WTC11 (cell line): ENCODE data around the gene SOAT1. TPM values are rescaled to one million over a fixed set of nuclear protein-coding genes. Genes with fewer than 3 reads are reported as not detected.
A peak's percentile ranks its signal among the peaks of the same experiment; 100 is the strongest.

Experiments
- ATAC-seq: fragments of 200-7000 bp; cut with Tn5 transposase; 2 replicates; pipeline ENCODE4 v1.10.0; 2021; ENCODE audit warnings: mild to moderate bottlenecking, moderate library complexity
- CTCF ChIA-PET: fragments of 300-600 bp; sonication (Branson Sonifier 250); formaldehyde crosslinking; loops from one replicate; lab custom pipeline; 2021; ENCODE audit warnings: antibody characterized with exemption; lab: Charles Lee
- POLR2A ChIA-PET: fragments of 350-600 bp; sonication (Branson Sonifier 250); formaldehyde crosslinking; loops from one replicate; lab custom pipeline; 2021; ENCODE audit warnings: antibody characterized with exemption; lab: Charles Lee
- DNase-seq: peaks from one replicate; pipeline ENCODE4 v3.0.0; 2021; ENCODE audit warnings: low spot score
- H3K27ac Mint-ChIP-seq: 2 replicates; pipeline ENCODE4 v1.8.0; 2021; ENCODE audit warnings: mixed read lengths
- H3K27me3 Mint-ChIP-seq: 2 replicates; pipeline ENCODE4 v1.8.0; 2021; ENCODE audit warnings: low read depth, mild to moderate bottlenecking, moderate library complexity, mixed read lengths
- H3K36me3 Mint-ChIP-seq: 2 replicates; pipeline ENCODE4 v1.8.0; 2021; ENCODE audit warnings: mixed read lengths
- H3K4me1 Mint-ChIP-seq: 2 replicates; pipeline ENCODE4 v1.8.0; 2022; ENCODE audit warnings: mixed read lengths
- H3K4me3 Mint-ChIP-seq: 2 replicates; pipeline ENCODE4 v1.8.0; 2021; ENCODE audit warnings: mild to moderate bottlenecking, moderate library complexity, mixed read lengths
- H3K9me3 Mint-ChIP-seq: 2 replicates; pipeline ENCODE4 v1.8.0; 2021; ENCODE audit warnings: mixed read lengths
- CBFB ChIP-seq: sonication (generic); formaldehyde crosslinking; IDR thresholded peaks from 2 replicates; pipeline ENCODE4 v1.8.1; 2022; ENCODE audit warnings: mild to moderate bottlenecking, low read depth, missing genetic modification reagents
- ETV6 ChIP-seq: sonication (generic); formaldehyde crosslinking; IDR thresholded peaks from 2 replicates; pipeline ENCODE4 v1.8.1; 2022; ENCODE audit warnings: mild to moderate bottlenecking, missing genetic modification reagents
- GRHL2 ChIP-seq: fragments of 250-450 bp; sonication (Bioruptor Pico); IDR thresholded peaks from 2 replicates; pipeline ENCODE4 v1.8.0; 2022; ENCODE audit warnings: mild to moderate bottlenecking, moderate library complexity; ENCODE audit not compliant: insufficient replicate concordance, severe bottlenecking
- NR1H2 ChIP-seq: sonication (generic); formaldehyde crosslinking; IDR thresholded peaks from 2 replicates; pipeline ENCODE4 v1.9.0; 2021; ENCODE audit warnings: mild to moderate bottlenecking, moderate library complexity, missing genetic modification reagents
- SMAD4 ChIP-seq: sonication (generic); formaldehyde crosslinking; IDR thresholded peaks from 2 replicates; pipeline ENCODE4 v1.8.0; 2022; ENCODE audit warnings: mild to moderate bottlenecking, missing genetic modification reagents
- SP1 ChIP-seq: sonication (generic); formaldehyde crosslinking; conservative IDR thresholded peaks from 2 replicates; pipeline ENCODE4 v1.8.1; 2022; ENCODE audit warnings: missing genetic modification reagents
- TEAD1 ChIP-seq: sonication (generic); formaldehyde crosslinking; IDR thresholded peaks from 2 replicates; pipeline ENCODE4 v1.8.0; 2022; ENCODE audit warnings: mild to moderate bottlenecking, missing genetic modification reagents
- ZBTB21 ChIP-seq: sonication (generic); formaldehyde crosslinking; IDR thresholded peaks from 2 replicates; pipeline ENCODE4 v1.8.1; 2023; ENCODE audit warnings: mild to moderate bottlenecking, missing genetic modification reagents, borderline replicate concordance
- ZNF263 ChIP-seq: sonication (generic); formaldehyde crosslinking; IDR thresholded peaks from 2 replicates; pipeline ENCODE4 v1.8.1; 2022; ENCODE audit warnings: low read depth, mild to moderate bottlenecking, moderate library complexity, missing genetic modification reagents
- ZNF671 ChIP-seq: fragments of 250-450 bp; sonication (Bioruptor Pico); IDR thresholded peaks from 2 replicates; pipeline ENCODE4 v1.8.0; 2021; ENCODE audit warnings: mild to moderate bottlenecking
- total RNA-seq: library from RNA; stranded (reverse); gene quantifications from 3 replicates; pipeline ENCODE4 v1.2.3, GENCODE V29; 2021
- TF ChIP-seq, protein P1 (sequence below): fragments of 200-600 bp; IDR thresholded peaks from 2 replicates; pipeline ENCODE4 v1.8.0; 2022; ENCODE audit warnings: antibody characterized with exemption
- TF ChIP-seq, protein P2 (sequence below): sonication (generic); formaldehyde crosslinking; IDR thresholded peaks from 2 replicates; pipeline ENCODE4 v1.8.1; 2022; ENCODE audit warnings: missing genetic modification reagents, borderline replicate concordance
- TF ChIP-seq, protein P3 (sequence below): fragments of 250-450 bp; sonication (Bioruptor Pico); IDR thresholded peaks from 2 replicates; pipeline ENCODE4 v1.9.0; 2021; ENCODE audit warnings: mild to moderate bottlenecking, borderline replicate concordance
- TF ChIP-seq, protein P4 (sequence below): sonication (generic); formaldehyde crosslinking; IDR thresholded peaks from 2 replicates; pipeline ENCODE4 v1.8.0; 2022; ENCODE audit warnings: missing genetic modification reagents

Gene SOAT1
- total RNA-seq, 1 experiment from 2014 or later: 2.3 TPM

DNA sequence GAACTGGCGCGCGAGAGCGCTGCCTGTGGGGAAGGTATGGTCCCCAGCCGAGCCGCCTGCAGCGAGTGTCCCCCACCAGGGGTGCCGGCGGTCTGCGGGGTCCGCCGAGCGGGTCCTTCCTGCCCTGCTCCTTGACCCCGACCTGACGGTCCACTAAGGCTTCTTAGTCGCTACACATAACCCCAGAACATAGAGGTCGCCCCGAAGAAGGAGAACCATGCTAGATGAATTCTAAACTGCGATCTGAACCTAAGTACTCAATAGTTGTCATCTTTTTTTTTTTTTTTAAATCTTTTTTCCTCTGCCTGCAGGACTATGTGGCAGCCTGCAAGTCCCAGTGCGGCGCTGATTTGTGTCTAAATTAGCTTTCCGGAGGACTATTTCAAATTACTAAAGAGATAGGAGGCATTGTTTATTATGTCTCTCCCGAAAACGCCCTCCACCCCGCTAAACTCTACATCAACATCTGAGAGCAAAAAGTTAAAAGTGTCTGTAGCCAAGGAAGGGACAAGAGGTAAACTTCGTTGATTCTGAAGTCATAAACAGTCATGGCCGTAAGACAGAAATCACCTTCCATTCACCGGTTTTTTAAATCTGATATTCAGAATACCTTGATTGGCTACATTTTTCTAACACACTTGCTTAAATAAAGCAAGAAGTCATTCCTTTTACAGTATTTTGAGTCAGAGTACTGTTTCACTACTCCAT is 72.7 kb downstream of the SOAT1 start:
- ChIA-PET POLR2A (interaction anchor here (0.7 to 1.4 kb wide), 2 partner anchors 73 to 571 kb away, joined by 3 to 4 read pairs; partner anchors contain the start of gene SOAT1), CTCF (interaction anchor here (0.8 to 2.0 kb wide), 7 partner anchors 73 to 449 kb away, joined by 3 to 7 read pairs (median 5); partner anchors contain the start of gene SOAT1)
- peak; percentile 63 for ATAC-seq
- no peak for DNase-seq
- Mint-ChIP-seq H3K4me3 (peak overlapping the region; percentile 84), H3K27ac (no peak overlapping the region; the same call in 1 of the 2 replicates), H3K9me3 (no peaks in the 10 kb centered on the region), H3K27me3 (peaks cover 3% of the 10 kb centered on the region; the same call in 1 of the 2 replicates), H3K36me3 (no peaks in the 10 kb centered on the region), H3K4me1 (peaks cover 3% of the 10 kb centered on the region; the same call in 1 of the 2 replicates)
- TF ChIP-seq TEAD1 (CRISPR knock-in tag) (0 out of 2 replicates have a peak, but pooled peaks have one; percentile 13), ETV6 (CRISPR knock-in tag) (no peak)

DNA sequence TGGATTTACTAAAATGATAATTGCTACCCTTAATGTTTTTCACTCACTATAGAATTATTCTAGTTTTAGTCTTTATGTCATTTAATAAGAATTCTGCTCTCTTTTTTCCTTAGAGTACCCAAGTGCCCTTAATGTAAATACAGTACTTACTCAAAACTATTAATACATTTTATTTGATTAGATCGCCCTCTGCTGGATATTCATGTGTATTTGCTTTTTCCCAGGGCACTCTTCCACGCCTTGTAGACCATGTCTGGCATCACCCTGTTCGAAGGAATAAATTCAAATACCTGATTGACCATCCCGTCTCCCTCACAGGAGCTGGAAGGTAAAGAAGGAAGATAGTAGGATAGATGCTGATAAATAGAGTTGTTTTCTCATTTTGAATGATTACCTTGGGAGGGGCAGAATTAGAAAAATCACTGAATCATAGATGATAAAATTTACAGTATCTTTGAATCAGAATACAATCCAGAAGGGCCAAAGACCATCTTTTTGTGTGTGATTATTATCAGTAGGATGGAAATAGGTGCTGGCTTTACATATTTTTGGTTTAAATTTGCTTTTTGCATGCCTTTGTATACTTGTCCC is 76.2 kb downstream of the SOAT1 start:
- H3K4me1 Mint-ChIP-seq: 0 out of 2 replicates have a peak, but pooled peaks cover 3% of the 10 kb centered on the region
- no peaks in the 10 kb centered on the region for H3K9me3 Mint-ChIP-seq
- no peak overlapping the region for H3K27ac Mint-ChIP-seq
- no peak overlapping the region for H3K4me3 Mint-ChIP-seq
- no peak for DNase-seq
- peak; percentile 34 for ATAC-seq
- no peaks in the 10 kb centered on the region for H3K36me3 Mint-ChIP-seq
- TF ChIP-seq GRHL2 (no peak), CBFB (CRISPR knock-in tag) (no peak)
- TF ChIP-seq, protein P1, sequence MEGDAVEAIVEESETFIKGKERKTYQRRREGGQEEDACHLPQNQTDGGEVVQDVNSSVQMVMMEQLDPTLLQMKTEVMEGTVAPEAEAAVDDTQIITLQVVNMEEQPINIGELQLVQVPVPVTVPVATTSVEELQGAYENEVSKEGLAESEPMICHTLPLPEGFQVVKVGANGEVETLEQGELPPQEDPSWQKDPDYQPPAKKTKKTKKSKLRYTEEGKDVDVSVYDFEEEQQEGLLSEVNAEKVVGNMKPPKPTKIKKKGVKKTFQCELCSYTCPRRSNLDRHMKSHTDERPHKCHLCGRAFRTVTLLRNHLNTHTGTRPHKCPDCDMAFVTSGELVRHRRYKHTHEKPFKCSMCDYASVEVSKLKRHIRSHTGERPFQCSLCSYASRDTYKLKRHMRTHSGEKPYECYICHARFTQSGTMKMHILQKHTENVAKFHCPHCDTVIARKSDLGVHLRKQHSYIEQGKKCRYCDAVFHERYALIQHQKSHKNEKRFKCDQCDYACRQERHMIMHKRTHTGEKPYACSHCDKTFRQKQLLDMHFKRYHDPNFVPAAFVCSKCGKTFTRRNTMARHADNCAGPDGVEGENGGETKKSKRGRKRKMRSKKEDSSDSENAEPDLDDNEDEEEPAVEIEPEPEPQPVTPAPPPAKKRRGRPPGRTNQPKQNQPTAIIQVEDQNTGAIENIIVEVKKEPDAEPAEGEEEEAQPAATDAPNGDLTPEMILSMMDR: peak; percentile 44; the same call in 1 of the 2 replicates
- TF ChIP-seq, protein P2, sequence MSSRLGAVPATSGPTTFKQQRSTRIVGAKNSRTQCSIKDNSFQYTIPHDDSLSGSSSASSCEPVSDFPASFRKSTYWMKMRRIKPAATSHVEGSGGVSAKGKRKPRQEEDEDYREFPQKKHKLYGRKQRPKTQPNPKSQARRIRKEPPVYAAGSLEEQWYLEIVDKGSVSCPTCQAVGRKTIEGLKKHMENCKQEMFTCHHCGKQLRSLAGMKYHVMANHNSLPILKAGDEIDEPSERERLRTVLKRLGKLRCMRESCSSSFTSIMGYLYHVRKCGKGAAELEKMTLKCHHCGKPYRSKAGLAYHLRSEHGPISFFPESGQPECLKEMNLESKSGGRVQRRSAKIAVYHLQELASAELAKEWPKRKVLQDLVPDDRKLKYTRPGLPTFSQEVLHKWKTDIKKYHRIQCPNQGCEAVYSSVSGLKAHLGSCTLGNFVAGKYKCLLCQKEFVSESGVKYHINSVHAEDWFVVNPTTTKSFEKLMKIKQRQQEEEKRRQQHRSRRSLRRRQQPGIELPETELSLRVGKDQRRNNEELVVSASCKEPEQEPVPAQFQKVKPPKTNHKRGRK (CRISPR knock-in tag): no peak
- peaks cover 3% of the 10 kb centered on the region; the same call in 1 of the 2 replicates for H3K27me3 Mint-ChIP-seq
- POLR2A ChIA-PET: no interaction called here
- CTCF ChIA-PET: interaction anchor here (1.1 to 2.2 kb wide), 3 partner anchors 249 to 291 kb away, joined by 4 to 5 read pairs (median 5); no protein-coding TSS in a partner anchor

DNA sequence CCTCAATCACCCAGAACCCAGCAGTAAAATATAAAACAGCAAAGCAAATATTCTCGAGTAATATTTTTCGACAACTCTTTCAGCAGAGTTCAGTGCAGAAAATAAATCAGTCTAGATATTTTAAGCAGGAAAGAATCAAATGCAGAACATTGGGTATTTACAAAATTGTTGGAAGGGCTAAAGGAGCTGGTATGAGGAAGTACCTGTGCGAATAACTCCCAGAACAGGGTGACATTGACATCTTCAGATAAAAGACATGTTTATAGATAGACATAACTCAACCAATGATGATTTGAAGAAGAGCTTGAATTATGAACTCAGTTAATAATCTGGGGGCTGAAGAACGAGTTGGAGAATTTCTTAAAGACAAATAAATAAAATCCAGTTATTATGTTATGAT is 78.6 kb downstream of the SOAT1 start:
- no peaks in the 10 kb centered on the region for H3K9me3 Mint-ChIP-seq
- TF ChIP-seq SMAD4 (CRISPR knock-in tag) (no peak), NR1H2 (CRISPR knock-in tag) (no peak), ZNF263 (no peak), ZBTB21 (CRISPR knock-in tag) (no peak), SP1 (CRISPR knock-in tag) (no peak), ZNF671 (CRISPR knock-in tag) (no peak)
- TF ChIP-seq, protein P1: no peak
- TF ChIP-seq, protein P3, sequence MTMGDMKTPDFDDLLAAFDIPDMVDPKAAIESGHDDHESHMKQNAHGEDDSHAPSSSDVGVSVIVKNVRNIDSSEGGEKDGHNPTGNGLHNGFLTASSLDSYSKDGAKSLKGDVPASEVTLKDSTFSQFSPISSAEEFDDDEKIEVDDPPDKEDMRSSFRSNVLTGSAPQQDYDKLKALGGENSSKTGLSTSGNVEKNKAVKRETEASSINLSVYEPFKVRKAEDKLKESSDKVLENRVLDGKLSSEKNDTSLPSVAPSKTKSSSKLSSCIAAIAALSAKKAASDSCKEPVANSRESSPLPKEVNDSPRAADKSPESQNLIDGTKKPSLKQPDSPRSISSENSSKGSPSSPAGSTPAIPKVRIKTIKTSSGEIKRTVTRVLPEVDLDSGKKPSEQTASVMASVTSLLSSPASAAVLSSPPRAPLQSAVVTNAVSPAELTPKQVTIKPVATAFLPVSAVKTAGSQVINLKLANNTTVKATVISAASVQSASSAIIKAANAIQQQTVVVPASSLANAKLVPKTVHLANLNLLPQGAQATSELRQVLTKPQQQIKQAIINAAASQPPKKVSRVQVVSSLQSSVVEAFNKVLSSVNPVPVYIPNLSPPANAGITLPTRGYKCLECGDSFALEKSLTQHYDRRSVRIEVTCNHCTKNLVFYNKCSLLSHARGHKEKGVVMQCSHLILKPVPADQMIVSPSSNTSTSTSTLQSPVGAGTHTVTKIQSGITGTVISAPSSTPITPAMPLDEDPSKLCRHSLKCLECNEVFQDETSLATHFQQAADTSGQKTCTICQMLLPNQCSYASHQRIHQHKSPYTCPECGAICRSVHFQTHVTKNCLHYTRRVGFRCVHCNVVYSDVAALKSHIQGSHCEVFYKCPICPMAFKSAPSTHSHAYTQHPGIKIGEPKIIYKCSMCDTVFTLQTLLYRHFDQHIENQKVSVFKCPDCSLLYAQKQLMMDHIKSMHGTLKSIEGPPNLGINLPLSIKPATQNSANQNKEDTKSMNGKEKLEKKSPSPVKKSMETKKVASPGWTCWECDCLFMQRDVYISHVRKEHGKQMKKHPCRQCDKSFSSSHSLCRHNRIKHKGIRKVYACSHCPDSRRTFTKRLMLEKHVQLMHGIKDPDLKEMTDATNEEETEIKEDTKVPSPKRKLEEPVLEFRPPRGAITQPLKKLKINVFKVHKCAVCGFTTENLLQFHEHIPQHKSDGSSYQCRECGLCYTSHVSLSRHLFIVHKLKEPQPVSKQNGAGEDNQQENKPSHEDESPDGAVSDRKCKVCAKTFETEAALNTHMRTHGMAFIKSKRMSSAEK (CRISPR knock-in tag): no peak
- TF ChIP-seq, protein P4, sequence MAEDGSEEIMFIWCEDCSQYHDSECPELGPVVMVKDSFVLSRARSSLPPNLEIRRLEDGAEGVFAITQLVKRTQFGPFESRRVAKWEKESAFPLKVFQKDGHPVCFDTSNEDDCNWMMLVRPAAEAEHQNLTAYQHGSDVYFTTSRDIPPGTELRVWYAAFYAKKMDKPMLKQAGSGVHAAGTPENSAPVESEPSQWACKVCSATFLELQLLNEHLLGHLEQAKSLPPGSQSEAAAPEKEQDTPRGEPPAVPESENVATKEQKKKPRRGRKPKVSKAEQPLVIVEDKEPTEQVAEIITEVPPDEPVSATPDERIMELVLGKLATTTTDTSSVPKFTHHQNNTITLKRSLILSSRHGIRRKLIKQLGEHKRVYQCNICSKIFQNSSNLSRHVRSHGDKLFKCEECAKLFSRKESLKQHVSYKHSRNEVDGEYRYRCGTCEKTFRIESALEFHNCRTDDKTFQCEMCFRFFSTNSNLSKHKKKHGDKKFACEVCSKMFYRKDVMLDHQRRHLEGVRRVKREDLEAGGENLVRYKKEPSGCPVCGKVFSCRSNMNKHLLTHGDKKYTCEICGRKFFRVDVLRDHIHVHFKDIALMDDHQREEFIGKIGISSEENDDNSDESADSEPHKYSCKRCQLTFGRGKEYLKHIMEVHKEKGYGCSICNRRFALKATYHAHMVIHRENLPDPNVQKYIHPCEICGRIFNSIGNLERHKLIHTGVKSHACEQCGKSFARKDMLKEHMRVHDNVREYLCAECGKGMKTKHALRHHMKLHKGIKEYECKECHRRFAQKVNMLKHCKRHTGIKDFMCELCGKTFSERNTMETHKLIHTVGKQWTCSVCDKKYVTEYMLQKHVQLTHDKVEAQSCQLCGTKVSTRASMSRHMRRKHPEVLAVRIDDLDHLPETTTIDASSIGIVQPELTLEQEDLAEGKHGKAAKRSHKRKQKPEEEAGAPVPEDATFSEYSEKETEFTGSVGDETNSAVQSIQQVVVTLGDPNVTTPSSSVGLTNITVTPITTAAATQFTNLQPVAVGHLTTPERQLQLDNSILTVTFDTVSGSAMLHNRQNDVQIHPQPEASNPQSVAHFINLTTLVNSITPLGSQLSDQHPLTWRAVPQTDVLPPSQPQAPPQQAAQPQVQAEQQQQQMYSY (CRISPR knock-in tag): no peak

More for the DNA sequence above, 78.6 kb downstream of the SOAT1 start:
- POLR2A ChIA-PET: no interaction called here
- peaks cover 3% of the 10 kb centered on the region; the same call in 1 of the 2 replicates for H3K27me3 Mint-ChIP-seq
- CTCF ChIA-PET: interaction anchor here (1.1 kb wide), 1 partner anchor 252 kb away, joined by 3 read pairs; no protein-coding TSS in a partner anchor
- ATAC-seq (no peak), DNase-seq (no peak)
- H3K27ac Mint-ChIP-seq: no peak overlapping the region
- H3K4me1 Mint-ChIP-seq: no peaks in the 10 kb centered on the region
- H3K4me3 Mint-ChIP-seq: no peak overlapping the region
- H3K36me3 Mint-ChIP-seq: no peaks in the 10 kb centered on the region
